Panc1 (cell line): Measurements from ENCODE around the gene PDCD1. TPM values are rescaled to one million over a fixed set of nuclear protein-coding genes. Genes with fewer than 3 reads are reported as not detected.
A peak's percentile ranks its signal among the peaks of the same experiment; 100 is the strongest.

ENCODE experiments used
- ATAC-seq: fragments of 200-7000 bp; cut with Tn5 transposase; 2 replicates; pipeline ENCODE4 v1.9.1; 2020; ENCODE audit warnings: mild to moderate bottlenecking, moderate library complexity
- BruUV-seq: library from RNA; stranded (reverse); fragments of 400-500 nt; replicated peaks from 2 replicates; lab custom pipeline; 2021; lab: Mats Ljungman, UMichigan
- CTCF ChIA-PET: fragments of 300-600 bp; sonication (Branson Sonifier 250); formaldehyde crosslinking; loops from one replicate; lab custom pipeline; 2022; ENCODE audit warnings: antibody characterized with exemption; lab: Charles Lee
- POLR2A ChIA-PET: fragments of 300-600 bp; sonication (Branson Sonifier 250); formaldehyde crosslinking; loops from one replicate; lab custom pipeline; 2022; ENCODE audit warnings: antibody characterized with exemption; lab: Charles Lee
- DNase-seq: peaks from one replicate; pipeline ENCODE4 v3.0.0-alpha.2; 2010; ENCODE audit warnings: low read depth, low spot score
- H3K27ac ChIP-seq: 2 replicates; pipeline ENCODE4 v1.5.1; 2011; ENCODE audit warnings: mild to moderate bottlenecking, low read length, inconsistent platforms
- H3K27me3 ChIP-seq: fragments of 200-500 bp; sonication (Bioruptor generic); 2 replicates; pipeline ENCODE4 v1.6.0; 2014; ENCODE audit warnings: low read length, inconsistent platforms; ENCODE audit not compliant: control insufficient read depth, insufficient read depth
- H3K36me3 ChIP-seq: fragments of 200-500 bp; sonication (Bioruptor generic); 2 replicates; pipeline ENCODE4 v1.5.1; 2014; ENCODE audit warnings: inconsistent platforms, mild to moderate bottlenecking, low read length, moderate library complexity; ENCODE audit not compliant: control insufficient read depth, insufficient read depth
- H3K4me1 ChIP-seq: 2 replicates; pipeline ENCODE4 v1.5.1; 2011; ENCODE audit warnings: inconsistent platforms, mild to moderate bottlenecking, low read length, moderate library complexity; ENCODE audit not compliant: control insufficient read depth, insufficient read depth
- H3K4me3 ChIP-seq, 2 experiments: 2 replicates each; pipeline ENCODE4 v1.5.1; 2011 to 2012; ENCODE audit warnings: low read depth in 2 of 2, low read length in 2 of 2, mild to moderate bottlenecking in 2 of 2, inconsistent platforms in 1 of 2, moderate library complexity in 1 of 2
- H3K9me3 ChIP-seq: fragments of 200-500 bp; sonication (Bioruptor generic); 2 replicates; pipeline ENCODE4 v1.5.1; 2014; ENCODE audit warnings: low read depth, mild to moderate bottlenecking, inconsistent platforms, low read length, moderate library complexity; ENCODE audit not compliant: control insufficient read depth, insufficient read depth
- CTCF ChIP-seq: fragments of 450-650 bp; IDR thresholded peaks from 2 replicates; pipeline ENCODE4 v1.5.1; 2017; ENCODE audit warnings: mild to moderate bottlenecking
- POLR2AphosphoS5 ChIP-seq: IDR thresholded peaks from 2 replicates; pipeline ENCODE4 v1.6.1; 2012; ENCODE audit warnings: mild to moderate bottlenecking, low read depth, low read length, moderate library complexity
- REST ChIP-seq, 2 experiments: IDR thresholded peaks; 2 replicates each; pipeline ENCODE4 v1.6.1; 2011 to 2012; ENCODE audit warnings: low read depth in 2 of 2, control low read depth in 1 of 2, low read length in 1 of 2, mild to moderate bottlenecking in 1 of 2, moderate library complexity in 1 of 2; ENCODE audit not compliant: insufficient read depth in 1 of 2
- SIN3A ChIP-seq: IDR thresholded peaks from 2 replicates; pipeline ENCODE4 v1.6.1; 2012; ENCODE audit warnings: low read depth, mild to moderate bottlenecking, low read length, moderate library complexity, borderline replicate concordance; ENCODE audit not compliant: insufficient read depth
- TCF7L2 ChIP-seq: IDR thresholded peaks from 2 replicates; pipeline ENCODE4 v1.6.1; 2011; ENCODE audit warnings: mild to moderate bottlenecking, low read depth, low read length, inconsistent platforms
- in situ Hi-C: cut with HindIII; loops from 2 replicates; pipeline ENCODE4 v1.10.0; 2016; ENCODE audit warnings: low sequenced_read_pairs, low pct_unique_long_range_greater_than_20kb
- intact Hi-C: fragments of 100-400 bp; cut with micrococcal nuclease; formaldehyde crosslinking; loops from one replicate; pipeline ENCODE4 v1.10.0; 2022; ENCODE audit not compliant: unreplicated experiment
- total RNA-seq: library from RNA; stranded (reverse); gene quantifications from one replicate; pipeline ENCODE4 v1.2.1, GENCODE V29; 2021; ENCODE audit not compliant: unreplicated experiment

The PDCD1 gene
- total RNA-seq, 1 experiment from 2014 or later: 0.15 TPM

- intact Hi-C loops (no loop called here), in situ Hi-C loops (no loop called here)
- no TSS peak for BruUV-seq
- DNase-seq (no peak), ATAC-seq (peak; percentile 68)
- no peaks in the 10 kb centered on the region for H3K9me3 ChIP-seq
- H3K27ac ChIP-seq: no peak overlapping the region
- peaks cover 8% of the 10 kb centered on the region; the same call in 1 of the 2 replicates for H3K4me1 ChIP-seq
- H3K4me3 ChIP-seq: no peak overlapping the region
- ChIA-PET CTCF (interaction anchor here (0.6 kb wide), 2 partner anchors 23 to 64 kb away, joined by 3 to 6 read pairs; no protein-coding TSS in a partner anchor), POLR2A (no interaction called here)
- no peak for TF ChIP-seq CTCF
- no peak for TF ChIP-seq SIN3A
- no peak for TF ChIP-seq REST (IDR thresholded peaks at IDR 0.05; ENCODE audit: insufficient read depth in 1 of 2, low read depth in 2 of 2, low read length in 1 of 2)
- no peak for TF ChIP-seq POLR2AphosphoS5
- TF ChIP-seq TCF7L2: no peak
- H3K27me3 ChIP-seq: no peaks in the 10 kb centered on the region
- H3K36me3 ChIP-seq: no peaks in the 10 kb centered on the region
These were observed 1.7 kb upstream of the PDCD1 start for GRCh38 chr2:241860184-241861078.

GRCh38 chr2:241859436-241860183 is 916 bp upstream of the PDCD1 start:
- peaks cover 8% of the 10 kb centered on the region; the same call in 1 of the 2 replicates for H3K4me1 ChIP-seq
- DNase-seq: no peak
- no peak overlapping the region; a peak in 1 of 4 replicates for H3K4me3 ChIP-seq
- peak; percentile 46 for ATAC-seq
- no peaks in the 10 kb centered on the region for H3K36me3 ChIP-seq
- no peak overlapping the region for H3K27ac ChIP-seq
- ChIA-PET CTCF (interaction anchor here (0.6 kb wide), 2 partner anchors 23 to 63 kb away, joined by 3 to 6 read pairs; no protein-coding TSS in a partner anchor), POLR2A (no interaction called here)
- intact Hi-C loops: no loop called here
- in situ Hi-C loops: no loop called here
- H3K27me3 ChIP-seq: no peaks in the 10 kb centered on the region
- no peaks in the 10 kb centered on the region for H3K9me3 ChIP-seq
- BruUV-seq: no TSS peak
- TF ChIP-seq CTCF (no peak), TCF7L2 (no peak), SIN3A (no peak), REST (IDR thresholded peaks at IDR 0.05; ENCODE audit: insufficient read depth in 1 of 2, low read depth in 2 of 2, low read length in 1 of 2) (no peak), POLR2AphosphoS5 (no peak)
